MM.1S (cell line): ENCODE measurements around the gene TMEM229A.

Source experiments
- EZH2 ChIP-seq: fragments of 300-600 bp; sonication (generic); optimal IDR thresholded peaks from 2 replicates; pipeline ENCODE3; 2017; ENCODE audit warnings: low read depth, mild to moderate bottlenecking, antibody characterized with exemption, low read length, mixed read lengths
- EZH2phosphoT487 ChIP-seq: fragments of 300-600 bp; sonication (generic); IDR thresholded peaks from 2 replicates; pipeline ENCODE4 v1.6.1; 2018; ENCODE audit warnings: antibody characterized with exemption, low read length
- TF ChIP-seq, protein P1 (sequence below): fragments of 300-600 bp; sonication (generic); IDR thresholded peaks from 2 replicates; pipeline ENCODE4 v1.5.1; 2016; ENCODE audit warnings: antibody characterized with exemption, low read length, mixed read lengths

GRCh38 chr7:124058515-124058914, 25.6 kb upstream of the TMEM229A start:
- TF ChIP-seq, protein P1, sequence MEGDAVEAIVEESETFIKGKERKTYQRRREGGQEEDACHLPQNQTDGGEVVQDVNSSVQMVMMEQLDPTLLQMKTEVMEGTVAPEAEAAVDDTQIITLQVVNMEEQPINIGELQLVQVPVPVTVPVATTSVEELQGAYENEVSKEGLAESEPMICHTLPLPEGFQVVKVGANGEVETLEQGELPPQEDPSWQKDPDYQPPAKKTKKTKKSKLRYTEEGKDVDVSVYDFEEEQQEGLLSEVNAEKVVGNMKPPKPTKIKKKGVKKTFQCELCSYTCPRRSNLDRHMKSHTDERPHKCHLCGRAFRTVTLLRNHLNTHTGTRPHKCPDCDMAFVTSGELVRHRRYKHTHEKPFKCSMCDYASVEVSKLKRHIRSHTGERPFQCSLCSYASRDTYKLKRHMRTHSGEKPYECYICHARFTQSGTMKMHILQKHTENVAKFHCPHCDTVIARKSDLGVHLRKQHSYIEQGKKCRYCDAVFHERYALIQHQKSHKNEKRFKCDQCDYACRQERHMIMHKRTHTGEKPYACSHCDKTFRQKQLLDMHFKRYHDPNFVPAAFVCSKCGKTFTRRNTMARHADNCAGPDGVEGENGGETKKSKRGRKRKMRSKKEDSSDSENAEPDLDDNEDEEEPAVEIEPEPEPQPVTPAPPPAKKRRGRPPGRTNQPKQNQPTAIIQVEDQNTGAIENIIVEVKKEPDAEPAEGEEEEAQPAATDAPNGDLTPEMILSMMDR: no peak
- TF ChIP-seq EZH2: no peak
- no peak for TF ChIP-seq EZH2phosphoT487
